A673 (cell line): ENCODE measurements around the gene FCER1G.

Source experiments
- EZH2 ChIP-seq: fragments of 200-600 bp; sonication (generic); IDR thresholded peaks from 2 replicates; pipeline ENCODE4 v1.6.1; 2017; ENCODE audit warnings: borderline replicate concordance, low read depth, mild to moderate bottlenecking, mixed read lengths, antibody characterized with exemption, low read length; ENCODE audit not compliant: poor library complexity, severe bottlenecking
- TF ChIP-seq, protein P1 (sequence below): fragments of 300-800, 200-600 bp; sonication (generic); conservative IDR thresholded peaks from 2 replicates; pipeline ENCODE4 v1.5.1; 2017; ENCODE audit warnings: low read depth, mild to moderate bottlenecking, antibody characterized with exemption, low read length, moderate library complexity, mixed read lengths

DNA sequence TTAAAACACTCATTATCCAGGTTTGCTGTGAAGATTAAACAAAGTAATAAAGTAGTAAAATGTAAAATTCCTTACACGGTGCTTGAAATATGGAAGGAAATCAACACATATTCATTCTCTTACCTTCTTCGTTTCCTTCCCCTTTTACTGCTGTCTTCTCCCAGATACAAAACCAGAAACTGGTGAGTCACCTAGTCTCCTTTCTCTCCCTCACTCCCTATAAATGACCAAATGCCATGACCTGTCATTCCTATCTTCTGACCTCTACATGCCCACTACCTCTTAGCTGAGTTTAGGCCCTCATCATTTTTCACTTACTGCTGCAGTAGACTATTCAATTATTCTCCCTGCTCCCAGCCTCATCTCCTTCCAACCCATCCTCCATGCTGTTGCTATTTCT, 27.2 kb downstream of the FCER1G start:
- TF ChIP-seq, protein P1, sequence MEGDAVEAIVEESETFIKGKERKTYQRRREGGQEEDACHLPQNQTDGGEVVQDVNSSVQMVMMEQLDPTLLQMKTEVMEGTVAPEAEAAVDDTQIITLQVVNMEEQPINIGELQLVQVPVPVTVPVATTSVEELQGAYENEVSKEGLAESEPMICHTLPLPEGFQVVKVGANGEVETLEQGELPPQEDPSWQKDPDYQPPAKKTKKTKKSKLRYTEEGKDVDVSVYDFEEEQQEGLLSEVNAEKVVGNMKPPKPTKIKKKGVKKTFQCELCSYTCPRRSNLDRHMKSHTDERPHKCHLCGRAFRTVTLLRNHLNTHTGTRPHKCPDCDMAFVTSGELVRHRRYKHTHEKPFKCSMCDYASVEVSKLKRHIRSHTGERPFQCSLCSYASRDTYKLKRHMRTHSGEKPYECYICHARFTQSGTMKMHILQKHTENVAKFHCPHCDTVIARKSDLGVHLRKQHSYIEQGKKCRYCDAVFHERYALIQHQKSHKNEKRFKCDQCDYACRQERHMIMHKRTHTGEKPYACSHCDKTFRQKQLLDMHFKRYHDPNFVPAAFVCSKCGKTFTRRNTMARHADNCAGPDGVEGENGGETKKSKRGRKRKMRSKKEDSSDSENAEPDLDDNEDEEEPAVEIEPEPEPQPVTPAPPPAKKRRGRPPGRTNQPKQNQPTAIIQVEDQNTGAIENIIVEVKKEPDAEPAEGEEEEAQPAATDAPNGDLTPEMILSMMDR = no peak
- TF ChIP-seq EZH2 = no peak
